Measurements from ENCODE around the gene ELK3. TPM values are rescaled to one million over a fixed set of nuclear protein-coding genes. Genes with fewer than 3 reads are reported as not detected.

Gene ELK3
- total and polyA plus RNA-seq, 2 of the 13 experiments (the other 11 are each of a cell fraction or from before 2014, with no cell fraction given): 2.9 to 3.2 TPM

DNA sequence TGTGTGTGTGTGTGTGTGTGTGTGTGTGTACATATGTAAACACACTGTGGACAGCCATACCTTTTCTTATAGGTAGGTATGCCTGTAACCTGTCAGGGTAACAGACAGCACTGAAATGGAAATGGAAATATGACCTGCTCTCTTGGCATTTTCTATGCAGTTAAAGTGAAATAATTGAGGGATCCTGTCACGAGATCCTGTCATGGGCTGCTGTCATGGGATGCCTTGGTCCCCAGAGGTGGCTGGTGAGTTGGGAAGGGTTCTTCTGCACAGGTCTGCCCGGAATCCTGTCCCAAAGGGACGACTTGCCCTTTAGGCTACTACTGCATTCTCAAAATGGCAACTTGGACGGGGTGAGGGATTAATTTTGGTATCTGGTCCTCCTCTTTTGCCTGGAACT lies 47.3 kb downstream of the ELK3 start:
- Histone ChIP-seq H3K27ac (ENCODE audit: extremely low read length, insufficient read depth, low read length) (no peak overlapping the region), H3K4me3 (replicated peaks in 1 of 3; ENCODE audit: insufficient read depth in 1 of 3, low read depth in 2 of 3, low read length in 3 of 3) (no peak overlapping the region), H3K4me2 (ENCODE audit: low read depth, low read length) (no peak overlapping the region), H3K36me3 (replicated peaks in 1 of 2; ENCODE audit: control insufficient read depth in 1 of 2, insufficient read depth in 2 of 2, low read length in 2 of 2) (no peaks in the 10 kb centered on the region), H3K79me2 (ENCODE audit: insufficient read depth, low read length) (no peaks in the 10 kb centered on the region), H3K9me3 (ENCODE audit: low read length) (no peaks in the 10 kb centered on the region), H4K20me1 (ENCODE audit: insufficient read depth, low read length) (no peaks in the 10 kb centered on the region), H3K4me1 (ENCODE audit: insufficient read depth, low read length) (peaks cover 8% of the 10 kb centered on the region), H3K27me3 (ENCODE audit: control insufficient read depth in 1 of 2, insufficient read depth in 2 of 2, low read length in 2 of 2) (no peaks in the 10 kb centered on the region), H3K9ac (ENCODE audit: insufficient read depth, low read depth, low read length) (no peak overlapping the region), H2AFZ (ENCODE audit: low read length) (no peak overlapping the region)
- ChIA-PET POLR2A (no interaction called here), CTCF (ENCODE audit: low intra/inter-chr PET ratio, low total read pairs) (no interaction called here)
- BruUV-seq (replicated peaks): no TSS peak
- no peak for DNase-seq (ENCODE audit: low spot score)
- TF ChIP-seq MEF2D (CRISPR knock-in tag; IDR thresholded peaks at IDR 0.05) (no peak), TFDP2 (CRISPR knock-in tag; IDR thresholded peaks at IDR 0.05) (no peak), SRSF1 (optimal IDR thresholded peaks at IDR 0.05; ENCODE audit: low read depth, low read length) (no peak), RBFOX2 (IDR thresholded peaks at IDR 0.05; ENCODE audit: low read depth, low read length) (no peak), NFYB (CRISPR knock-in tag; IDR thresholded peaks at IDR 0.05) (no peak), ZNF737 (CRISPR knock-in tag; IDR thresholded peaks at IDR 0.05; ENCODE audit: borderline replicate concordance) (no peak), ZNF24 (IDR thresholded peaks at IDR 0.05) (no peak), CHD2 (IDR thresholded peaks at IDR 0.05; ENCODE audit: low read depth, low read length) (no peak), POLR2G (IDR thresholded peaks at IDR 0.05; ENCODE audit: low read depth, low read length) (no peak), TBX2 (CRISPR knock-in tag; IDR thresholded peaks at IDR 0.05; ENCODE audit: borderline replicate concordance) (no peak), DR1 (CRISPR knock-in tag; IDR thresholded peaks at IDR 0.05) (no peak), ZNF605 (CRISPR knock-in tag; IDR thresholded peaks at IDR 0.05) (no peak), FOXK2 (IDR thresholded peaks at IDR 0.05) (no peak), ZMYM3 (CRISPR knock-in tag; IDR thresholded peaks at IDR 0.05) (no peak), WIZ (CRISPR knock-in tag; IDR thresholded peaks at IDR 0.05) (no peak), CBX5 (CRISPR knock-in tag; IDR thresholded peaks at IDR 0.05; ENCODE audit: borderline replicate concordance) (no peak), PCBP1 (IDR thresholded peaks at IDR 0.05; ENCODE audit: borderline replicate concordance, low read depth, low read length) (no peak), ZNF460 (CRISPR knock-in tag; IDR thresholded peaks at IDR 0.05; ENCODE audit: borderline replicate concordance) (no peak), DDIT3 (CRISPR knock-in tag; IDR thresholded peaks at IDR 0.05) (no peak)
- TF ChIP-seq, protein P1, sequence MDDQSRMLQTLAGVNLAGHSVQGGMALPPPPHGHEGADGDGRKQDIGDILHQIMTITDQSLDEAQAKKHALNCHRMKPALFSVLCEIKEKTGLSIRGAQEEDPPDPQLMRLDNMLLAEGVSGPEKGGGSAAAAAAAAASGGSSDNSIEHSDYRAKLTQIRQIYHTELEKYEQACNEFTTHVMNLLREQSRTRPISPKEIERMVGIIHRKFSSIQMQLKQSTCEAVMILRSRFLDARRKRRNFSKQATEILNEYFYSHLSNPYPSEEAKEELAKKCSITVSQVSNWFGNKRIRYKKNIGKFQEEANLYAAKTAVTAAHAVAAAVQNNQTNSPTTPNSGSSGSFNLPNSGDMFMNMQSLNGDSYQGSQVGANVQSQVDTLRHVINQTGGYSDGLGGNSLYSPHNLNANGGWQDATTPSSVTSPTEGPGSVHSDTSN (CRISPR knock-in tag; IDR thresholded peaks at IDR 0.05; ENCODE audit: borderline replicate concordance): no peak
- no peak for FAIRE-seq
- intact Hi-C loops (cut with micrococcal nuclease; ENCODE audit: unreplicated experiment) (no loop called here), in situ Hi-C loops (cut with HindIII; ENCODE audit: extremely low pct_ligation_motif_present, low pct_unique_long_range_greater_than_20kb) (no loop called here)
- 83% methylated on average over 4 of the region's 4 CpGs for WGBS (ENCODE audit: low lambda C conversion rate)
- no peak for ATAC-seq

Measured in HepG2 (cell line).